GM10248 (cell line): Measurements from ENCODE around the gene MAP2K7.

ENCODE experiments used
- CTCF ChIA-PET: fragments of 300-600 bp; sonication (Branson Sonifier 250); formaldehyde crosslinking; extraction: SDS; loops from one replicate; lab custom pipeline; 2021; ENCODE audit warnings: antibody characterized with exemption; lab: Yijun Ruan, JAX
- POLR2A ChIA-PET: fragments of 350-650 bp; sonication (Branson Sonifier 250); formaldehyde crosslinking; extraction: SDS; loops from one replicate; lab custom pipeline; 2020; ENCODE audit warnings: antibody characterized with exemption; lab: Yijun Ruan, JAX
- DNase-seq: peaks from one replicate; pipeline ENCODE4 v3.0.0; 2012; ENCODE audit errors: extremely low spot score
- CTCF ChIP-seq: IDR thresholded peaks from 2 replicates; pipeline ENCODE4 v1.5.1; 2012; ENCODE audit warnings: mild to moderate bottlenecking, low read depth; ENCODE audit errors: extremely low read depth, missing control alignments, control extremely low read depth

The MAP2K7 gene

GRCh38 chr19:7910321-7911161 lies 6.9 kb downstream of the MAP2K7 start:
- ChIA-PET POLR2A (no interaction called here), CTCF (interaction anchor here (1.0 kb wide), 1 partner anchor 10 kb away, joined by 4 read pairs; the partner anchor contains the start of gene SNAPC2)
- TF ChIP-seq CTCF = no peak
- no peak for DNase-seq

- no peak for TF ChIP-seq CTCF
- POLR2A ChIA-PET = no interaction called here
- DNase-seq = no peak
- CTCF ChIA-PET = interaction anchor here (0.9 to 2.3 kb wide), 4 partner anchors 8 to 91 kb away, joined by 3 to 9 read pairs (median 4); partner anchors contain the start of genes MAP2K7 and SNAPC2
Observed at GRCh38 chr19:7911508-7912143, 7.9 kb downstream of the MAP2K7 start.

GRCh38 chr19:7912144-7912696 lies 8.5 kb downstream of the MAP2K7 start:
- CTCF ChIA-PET = interaction anchor here (0.9 to 2.3 kb wide), 4 partner anchors 9 to 91 kb away, joined by 3 to 9 read pairs (median 4); partner anchors contain the start of genes MAP2K7 and SNAPC2

GRCh38 chr19:7912697-7913564 lies 9.3 kb downstream of the MAP2K7 start:
- POLR2A ChIA-PET = interaction anchor here (0.5 to 0.9 kb wide), 3 partner anchors 9 to 1934 kb away, joined by 3 read pairs; partner anchors contain the start of gene MAP2K7

More at GRCh38 chr19:7912144-7912696, 8.5 kb downstream of the MAP2K7 start:
- DNase-seq = no peak
- no peak for TF ChIP-seq CTCF
- POLR2A ChIA-PET = interaction anchor here (0.9 kb wide), 2 partner anchors 9 to 77 kb away, joined by 3 read pairs; partner anchors contain the start of gene MAP2K7

GRCh38 chr19:7913652-7914051 lies 10.0 kb downstream of the MAP2K7 start:
- ChIA-PET POLR2A (interaction anchor here (0.5 kb wide), 1 partner anchor 1935 kb away, joined by 3 read pairs; no protein-coding TSS in a partner anchor), CTCF (no interaction called here)
- DNase-seq = no peak
- no peak for TF ChIP-seq CTCF

More at GRCh38 chr19:7912697-7913564, 9.3 kb downstream of the MAP2K7 start:
- no peak for DNase-seq
- no peak for TF ChIP-seq CTCF
- CTCF ChIA-PET = interaction anchor here (2.3 kb wide), 1 partner anchor 9 kb away, joined by 9 read pairs; the partner anchor contains the start of gene MAP2K7
